ENCODE results near the gene TBL3. TPM values are rescaled to one million over a fixed set of nuclear protein-coding genes. Genes with fewer than 3 reads are reported as not detected.
A peak's percentile ranks its signal among the peaks of the same experiment; 100 is the strongest.

TBL3 gene
- total and polyA plus RNA-seq, 9 of the 15 experiments (the other 6 are each of a cell fraction or from before 2014, with no cell fraction given), result 0.97 to 117 (median 24.5) TPM

GRCh38 chr16:2003827-2004641 lies 32.2 kb downstream of the TBL3 start:
- Histone ChIP-seq H2AFZ (ENCODE audit: low read depth, low read length) (no peak overlapping the region), H3K79me2 (ENCODE audit: control insufficient read depth, insufficient read depth, low read length) (peaks cover 68% of the 10 kb centered on the region), H3K9me1 (ENCODE audit: control insufficient read depth, insufficient read depth, low read length) (peaks cover 19% of the 10 kb centered on the region), H3K4me1 (replicated peaks in 1 of 2; ENCODE audit: control insufficient read depth in 2 of 2, insufficient read depth in 2 of 2, low read length in 2 of 2) (peaks cover 20 to 94% of the 10 kb centered on the region in 2 experiments), H3K27ac (ENCODE audit: extremely low read depth, low read depth, low read length) (peak overlapping the region; percentile 47; the same call in 1 of the 3 replicates), H3K4me3 (no peak overlapping the region), H3K36me3 (ENCODE audit: control insufficient read depth, insufficient read depth, low read length) (peaks cover 88% of the 10 kb centered on the region; the same call in 2 of the 3 replicates), H3K27me3 (ENCODE audit: control insufficient read depth in 2 of 2, insufficient read depth in 2 of 2, low read length in 2 of 2) (no peaks in the 10 kb centered on the region), H3K4me2 (ENCODE audit: insufficient read depth, low read length) (peak overlapping the region; percentile 34), H4K20me1 (replicated peaks; ENCODE audit: control insufficient read depth, insufficient read depth, low read length) (peaks cover 46% of the 10 kb centered on the region), H3K9ac (ENCODE audit: insufficient read depth in 1 of 2, low read depth in 2 of 2, low read length in 2 of 2) (peak overlapping the region; percentile 1 to 80; a peak in 3 of 4 replicates), H3K9me3 (replicated peaks; ENCODE audit: control insufficient read depth, insufficient read depth, low read depth, low read length) (no peaks in the 10 kb centered on the region)
- ChIA-PET CTCF (ENCODE audit: low intra/inter-chr PET ratio) (interaction anchor here (0.6 to 0.8 kb wide), 2 partner anchors 149 to 498 kb away, joined by 3 to 4 read pairs; no protein-coding TSS in a partner anchor), POLR2A (interaction anchor here (0.6 to 3.0 kb wide), 18 partner anchors 9 to 512 kb away, joined by 3 to 12 read pairs (median 4); partner anchors contain the start of genes ECI1, GFER, NPW and RPS2)
- peak; percentile 93 for ATAC-seq
- intact Hi-C loops (cut with micrococcal nuclease) (no loop called here), in situ Hi-C loops (cut with MboI) (no loop called here)
- peak; percentile 96 for FAIRE-seq
- peak; percentile 84 to 97 (median 91) for DNase-seq (ENCODE audit: extremely low read depth in 1 of 4, low spot score in 3 of 4)
- no TSS peak for BruUV-seq (replicated peaks)
- 16% methylated on average over 31 of the region's 36 CpGs for WGBS (ENCODE audit: insufficient coverage, low coverage, missing lambda C conversion rate)
- TF ChIP-seq SREBF1 (IDR thresholded peaks at IDR 0.05; ENCODE audit: borderline replicate concordance, low read depth, low read length) (peak; percentile 80), POLR2A (conservative IDR thresholded peaks at IDR 0.05) (peak; percentile 28; the same call in 1 of the 2 replicates), SOX6 (IDR thresholded peaks at IDR 0.05) (peak; percentile 60; the same call in 1 of the 2 replicates), SIN3A (IDR thresholded peaks at IDR 0.05; ENCODE audit: borderline replicate concordance in 2 of 2, control insufficient read depth in 1 of 2, low read depth in 2 of 2, low read length in 2 of 2) (peak; percentile 91 to 97), GATAD2B (IDR thresholded peaks at IDR 0.05; ENCODE audit: borderline replicate concordance) (no peak), TCF7 (IDR thresholded peaks at IDR 0.05; ENCODE audit: borderline replicate concordance) (peak; percentile 59; the same call in 1 of the 2 replicates), PML (IDR thresholded peaks at IDR 0.05; ENCODE audit: low read length) (no peak), E2F6 (IDR thresholded peaks at IDR 0.05; ENCODE audit: borderline replicate concordance in 1 of 2, extremely low read depth in 1 of 2, insufficient read depth in 1 of 2, insufficient read length in 1 of 2, low read depth in 1 of 2, low read length in 1 of 2, poor library complexity in 1 of 2, severe bottlenecking in 1 of 2) (peak; percentile 43 to 54), SMC3 (conservative IDR thresholded peaks at IDR 0.05; ENCODE audit: insufficient read depth, low read depth, low read length) (peak; percentile 85), HOXB6 (CRISPR knock-in tag; IDR thresholded peaks at IDR 0.05; ENCODE audit: borderline replicate concordance) (no peak), ARNT (IDR thresholded peaks at IDR 0.05) (peak in 1 of 2 experiments; percentile 33; a peak in 1 of 4 replicates), MYNN (IDR thresholded peaks at IDR 0.05) (peak; percentile 66), MYNN (CRISPR knock-in tag; IDR thresholded peaks at IDR 0.05) (no peak), TRIM24 (IDR thresholded peaks at IDR 0.05) (0 out of 4 replicates have a peak, but pooled peaks of 1 of the 2 experiments have one; percentile 6), ELF2 (CRISPR knock-in tag; IDR thresholded peaks at IDR 0.05) (no peak), CLOCK (CRISPR knock-in tag; IDR thresholded peaks at IDR 0.05; ENCODE audit: borderline replicate concordance) (no peak), FOXJ2 (tag; IDR thresholded peaks at IDR 0.05) (no peak), MXI1 (IDR thresholded peaks at IDR 0.05; ENCODE audit: low read depth, low read length) (peak; percentile 87)
- TF ChIP-seq, protein P1, sequence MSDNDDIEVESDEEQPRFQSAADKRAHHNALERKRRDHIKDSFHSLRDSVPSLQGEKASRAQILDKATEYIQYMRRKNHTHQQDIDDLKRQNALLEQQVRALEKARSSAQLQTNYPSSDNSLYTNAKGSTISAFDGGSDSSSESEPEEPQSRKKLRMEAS (CRISPR knock-in tag; IDR thresholded peaks at IDR 0.05), result peak; percentile 85
